Measurements from ENCODE around the gene S100Z.

S100Z gene

GRCh38 chr5:76874088-76874581 lies 24.3 kb downstream of the S100Z start:
- TF ChIP-seq, protein P1, sequence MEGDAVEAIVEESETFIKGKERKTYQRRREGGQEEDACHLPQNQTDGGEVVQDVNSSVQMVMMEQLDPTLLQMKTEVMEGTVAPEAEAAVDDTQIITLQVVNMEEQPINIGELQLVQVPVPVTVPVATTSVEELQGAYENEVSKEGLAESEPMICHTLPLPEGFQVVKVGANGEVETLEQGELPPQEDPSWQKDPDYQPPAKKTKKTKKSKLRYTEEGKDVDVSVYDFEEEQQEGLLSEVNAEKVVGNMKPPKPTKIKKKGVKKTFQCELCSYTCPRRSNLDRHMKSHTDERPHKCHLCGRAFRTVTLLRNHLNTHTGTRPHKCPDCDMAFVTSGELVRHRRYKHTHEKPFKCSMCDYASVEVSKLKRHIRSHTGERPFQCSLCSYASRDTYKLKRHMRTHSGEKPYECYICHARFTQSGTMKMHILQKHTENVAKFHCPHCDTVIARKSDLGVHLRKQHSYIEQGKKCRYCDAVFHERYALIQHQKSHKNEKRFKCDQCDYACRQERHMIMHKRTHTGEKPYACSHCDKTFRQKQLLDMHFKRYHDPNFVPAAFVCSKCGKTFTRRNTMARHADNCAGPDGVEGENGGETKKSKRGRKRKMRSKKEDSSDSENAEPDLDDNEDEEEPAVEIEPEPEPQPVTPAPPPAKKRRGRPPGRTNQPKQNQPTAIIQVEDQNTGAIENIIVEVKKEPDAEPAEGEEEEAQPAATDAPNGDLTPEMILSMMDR (IDR thresholded peaks at IDR 0.05), result no peak

- TF ChIP-seq, protein P1 (IDR thresholded peaks at IDR 0.05), result no peak
These were observed 39.0 kb downstream of the S100Z start for GRCh38 chr5:76888733-76889300.

GRCh38 chr5:76893294-76893693 lies 43.5 kb downstream of the S100Z start:
- TF ChIP-seq, protein P1 (IDR thresholded peaks at IDR 0.05), result no peak

DNA sequence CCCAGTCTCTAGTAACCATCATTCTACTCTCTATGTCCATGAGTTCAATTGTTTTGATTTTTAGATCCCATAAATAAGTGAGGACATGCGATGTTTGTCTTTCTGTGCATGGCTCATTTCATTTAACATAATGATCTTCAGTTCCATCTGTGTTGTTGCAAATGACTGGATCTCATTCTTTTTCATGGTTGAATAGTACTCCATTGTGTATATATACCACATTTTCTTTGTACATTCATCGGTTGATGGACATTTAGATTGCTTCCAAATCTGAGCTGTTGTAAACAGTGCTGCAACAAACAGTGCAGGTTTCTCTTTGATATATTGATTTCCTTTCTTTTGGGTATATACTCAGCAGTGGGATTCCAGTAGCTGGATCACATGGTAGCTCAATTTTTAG lies 46.4 kb downstream of the S100Z start:
- TF ChIP-seq, protein P1 (IDR thresholded peaks at IDR 0.05), result no peak

GRCh38 chr5:76901522-76901921 lies 51.7 kb downstream of the S100Z start:
- TF ChIP-seq, protein P1 (IDR thresholded peaks at IDR 0.05), result no peak

GRCh38 chr5:76908166-76908565 lies 58.4 kb downstream of the S100Z start:
- TF ChIP-seq, protein P1 (IDR thresholded peaks at IDR 0.05), result no peak

DNA sequence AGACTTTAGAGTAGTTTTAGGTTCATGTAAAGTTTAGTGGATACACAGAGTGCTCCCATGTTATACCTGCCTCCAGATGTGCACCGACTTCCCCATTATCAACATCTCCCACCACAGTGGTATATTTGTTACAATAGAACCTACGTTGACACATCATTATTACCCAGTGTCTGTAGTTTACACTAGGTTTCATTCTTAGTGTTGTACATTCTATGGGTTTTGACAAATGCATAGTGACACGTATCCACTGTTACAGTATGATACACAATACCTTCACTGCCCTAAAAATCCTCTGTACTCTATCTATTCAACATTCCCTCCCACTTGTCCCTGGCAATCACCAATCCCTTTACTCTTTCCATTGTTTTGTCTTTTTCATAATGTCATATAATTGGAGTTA lies 68.7 kb downstream of the S100Z start:
- TF ChIP-seq, protein P1 (IDR thresholded peaks at IDR 0.05), result no peak

DNA sequence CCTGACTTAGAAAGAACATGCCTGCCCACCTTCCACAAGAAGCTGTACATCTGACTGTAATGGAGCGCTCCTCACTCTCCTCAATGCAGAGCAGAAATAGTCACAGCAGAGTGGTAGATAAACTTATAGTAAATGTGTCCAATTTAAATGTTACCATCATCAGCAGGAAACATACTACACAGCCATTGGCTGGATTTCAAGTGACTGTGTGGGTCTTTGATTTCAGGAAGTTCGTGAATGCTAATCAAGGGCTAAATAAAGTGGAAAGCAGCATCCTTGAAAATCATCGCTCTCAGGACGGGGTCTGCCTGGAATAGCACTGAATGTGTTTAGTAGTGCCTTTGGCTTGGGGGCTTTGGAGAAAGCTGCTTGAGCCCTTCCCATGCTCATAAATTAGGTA lies 70.7 kb downstream of the S100Z start:
- TF ChIP-seq, protein P1 (IDR thresholded peaks at IDR 0.05), result no peak

Measured in LNCAP (cell line).